GM23248 (cell line): ENCODE measurements around the gene TBCCD1. TPM values are rescaled to one million over a fixed set of nuclear protein-coding genes. Genes with fewer than 3 reads are reported as not detected.
A peak's percentile ranks its signal among the peaks of the same experiment; 100 is the strongest.
"Not testable (repeated sequence)": the region's sequence is repeated elsewhere in the genome, so short reads cannot be mapped to it uniquely, and the experiment has no call there.

Experiments used
- DNase-seq: peaks from one replicate; pipeline ENCODE4 v3.0.0-alpha.2; 2015
- H2AFZ ChIP-seq: fragments of 200-600 bp; sonication (generic); 2 replicates; pipeline ENCODE4 v1.6.1; 2016; ENCODE audit warnings: antibody characterized with exemption
- H3F3A ChIP-seq: fragments of 200-600 bp; sonication (generic); 2 replicates; pipeline ENCODE4 v1.6.1; 2016; ENCODE audit warnings: mild to moderate bottlenecking, antibody characterized with exemption, mixed run types; ENCODE audit not compliant: insufficient read depth
- H3K27ac ChIP-seq: fragments of 200-600 bp; sonication (generic); 2 replicates; pipeline ENCODE4 v1.5.1; 2016; ENCODE audit warnings: mild to moderate bottlenecking
- H3K27me3 ChIP-seq: fragments of 200-600 bp; sonication (generic); replicated peaks from 2 replicates; pipeline ENCODE4 v1.6.1; 2016; ENCODE audit warnings: mild to moderate bottlenecking; ENCODE audit not compliant: insufficient read depth
- H3K36me3 ChIP-seq: fragments of 200-600 bp; sonication (generic); 2 replicates; pipeline ENCODE4 v1.6.1; 2016; ENCODE audit warnings: low read depth, mild to moderate bottlenecking
- H3K4me1 ChIP-seq: fragments of 200-600 bp; sonication (generic); 2 replicates; pipeline ENCODE4 v1.6.1; 2016; ENCODE audit warnings: mild to moderate bottlenecking; ENCODE audit not compliant: insufficient read depth
- H3K4me2 ChIP-seq: fragments of 200-600 bp; sonication (generic); one replicate; pipeline ENCODE4 v1.6.1; 2016; ENCODE audit warnings: mild to moderate bottlenecking; ENCODE audit not compliant: unreplicated experiment
- H3K4me3 ChIP-seq: fragments of 200-600 bp; sonication (generic); 2 replicates; pipeline ENCODE4 v1.5.1; 2016; ENCODE audit warnings: mild to moderate bottlenecking
- H3K79me2 ChIP-seq: fragments of 200-600 bp; sonication (generic); 2 replicates; pipeline ENCODE4 v1.6.1; 2016; ENCODE audit warnings: mild to moderate bottlenecking; ENCODE audit not compliant: insufficient read depth
- H3K9ac ChIP-seq: fragments of 200-600 bp; sonication (generic); 2 replicates; pipeline ENCODE4 v1.6.1; 2016; ENCODE audit warnings: mild to moderate bottlenecking
- H3K9me2 ChIP-seq: fragments of 200-600 bp; sonication (generic); 2 replicates; pipeline ENCODE4 v1.6.1; 2016; ENCODE audit warnings: mixed run types, mild to moderate bottlenecking, moderate library complexity; ENCODE audit not compliant: insufficient read depth
- H3K9me3 ChIP-seq: fragments of 200-600 bp; sonication (generic); one replicate; pipeline ENCODE4 v1.6.1; 2017; ENCODE audit warnings: low read depth
- H4K20me1 ChIP-seq: fragments of 200-600 bp; sonication (generic); 2 replicates; pipeline ENCODE4 v1.6.0; 2016; ENCODE audit not compliant: insufficient read depth
- EZH2 ChIP-seq: fragments of 200-600 bp; sonication (generic); IDR thresholded peaks from 2 replicates; pipeline ENCODE4 v1.6.1; 2018; ENCODE audit warnings: antibody characterized with exemption, mild to moderate bottlenecking; ENCODE audit not compliant: insufficient read depth, poor library complexity, severe bottlenecking
- EZH2phosphoT487 ChIP-seq: fragments of 200-600 bp; sonication (generic); IDR thresholded peaks from 2 replicates; pipeline ENCODE4 v1.6.1; 2018; ENCODE audit warnings: antibody characterized with exemption, moderate library complexity, mild to moderate bottlenecking, low read depth; ENCODE audit not compliant: insufficient read depth
- WGBS, 2 experiments: methylation state at CpG; one replicate each; pipeline ENCODE4 v1.1.6; 2015 to 2017; ENCODE audit warnings: low lambda C conversion rate in 2 of 2, low coverage in 1 of 2; ENCODE audit errors: missing lambda C conversion rate in 2 of 2; 5-methylcytosine and 5-hydroxymethylcytosine counted together
- in situ Hi-C: fragments of 300-500 bp; cut with MboI; formaldehyde crosslinking; loops from 2 replicates; pipeline ENCODE4 v1.15.0; 2020
- polyA plus RNA-seq: library from polyadenylated mRNA; unstranded; fragments of >200 nt; fragmentation: Nextera tagmentation; extraction: Ambion mirVana; gene quantifications from 2 replicates; pipeline ENCODE4 v1.2.1, GENCODE V29; 2016
- total RNA-seq: library from RNA; depleted of rRNA; stranded (reverse); fragments of >200 nt; shearing (Covaris generic); gene quantifications from 2 replicates; pipeline ENCODE4 v1.2.3, GENCODE V29; 2014

TBCCD1 gene
- total and polyA plus RNA-seq, 2 experiments from 2014 or later: 14.6 to 15.6 TPM

DNA sequence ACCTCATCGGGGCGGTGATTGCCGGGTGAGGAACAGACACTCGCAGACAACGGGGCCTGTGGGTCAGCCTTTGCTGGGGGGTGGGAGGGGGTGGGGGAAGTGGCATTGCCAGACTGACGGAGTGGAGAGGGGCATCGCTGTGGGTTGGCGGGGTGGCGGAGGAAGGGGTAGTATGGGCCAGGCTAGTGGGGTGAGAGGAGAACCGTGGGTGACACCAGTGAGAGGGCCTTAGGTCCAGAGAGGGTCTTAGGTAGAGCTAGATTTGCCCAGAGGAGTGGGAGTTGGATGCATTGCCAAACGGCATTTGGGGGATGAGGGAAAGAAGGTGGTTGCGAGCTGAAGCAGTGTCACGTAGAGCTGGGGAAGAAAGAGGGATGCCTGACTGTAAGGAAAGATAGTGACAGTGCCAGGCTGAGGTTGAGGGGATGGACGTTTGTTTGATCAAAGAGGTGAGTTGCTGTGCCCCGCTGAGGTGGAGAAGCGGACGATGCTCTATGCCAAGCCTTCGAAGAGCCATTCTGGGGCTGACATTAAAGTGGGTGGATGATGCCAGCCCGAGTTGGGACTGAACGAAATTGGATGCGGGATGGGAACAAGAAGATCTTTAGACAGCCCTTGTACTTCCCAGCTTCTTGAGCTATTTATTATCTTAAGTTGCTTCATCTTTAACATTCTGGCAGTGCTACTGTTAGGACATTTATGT, 4.0 kb upstream of the TBCCD1 start:
- WGBS, 2 experiments: 0 to 1% methylated on average over 15 to 21 of the region's 21 CpGs
- DNase-seq: peak; percentile 17
- no peaks in the 10 kb centered on the region for H3K9me2 ChIP-seq

DNA sequence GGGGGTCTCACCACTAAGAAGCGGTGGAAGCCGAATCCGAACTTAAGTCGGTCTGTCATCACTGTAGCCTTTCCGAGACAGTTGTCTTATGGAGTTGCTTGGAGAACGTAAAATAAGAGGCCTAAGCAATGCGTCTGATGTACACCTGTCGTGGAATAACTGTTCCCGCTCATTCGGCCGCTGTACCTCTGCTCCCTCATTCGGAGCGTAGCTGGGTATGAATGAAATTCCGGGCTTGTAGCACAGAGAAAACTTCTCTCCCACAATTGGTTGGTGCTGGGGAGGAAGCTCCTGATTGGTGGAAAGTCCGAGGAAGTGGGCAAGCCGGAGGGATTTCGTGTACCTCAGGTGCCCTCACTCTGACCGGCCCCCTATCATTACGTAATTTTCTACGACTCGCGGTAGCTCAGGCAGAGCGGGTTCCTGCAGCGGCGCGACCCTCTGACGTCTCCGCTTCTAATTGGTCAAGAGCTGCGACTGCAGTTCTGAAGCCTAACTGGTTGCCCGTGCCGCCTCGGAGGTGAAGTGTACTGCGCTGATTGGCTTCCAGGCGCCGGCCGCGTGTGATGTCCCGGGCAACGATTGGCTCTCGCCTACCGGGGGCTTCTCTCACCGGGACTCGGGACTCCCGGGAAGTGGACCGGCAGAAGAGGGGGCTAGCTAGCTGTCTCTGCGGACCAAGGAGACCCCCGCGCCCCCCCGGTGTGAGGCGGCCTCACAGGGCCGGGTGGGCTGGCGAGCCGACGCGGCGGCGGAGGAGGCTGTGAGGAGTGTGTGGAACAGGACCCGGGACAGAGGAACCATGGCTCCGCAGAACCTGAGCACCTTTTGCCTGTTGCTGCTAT, 3.2 kb upstream of the TBCCD1 start, which contains the start of gene DNAJB11:
Gene DNAJB11, plus strand, starts transcription at position 625 of the 845 bp plus-strand sequence. Its CDS starts 178 bp downstream, at position 803.
- no peak for TF ChIP-seq EZH2
- TF ChIP-seq EZH2phosphoT487: no peak
- in situ Hi-C loops: no loop called here
- no peaks in the 10 kb centered on the region for H3K27me3 ChIP-seq
- no peaks in the 10 kb centered on the region for H4K20me1 ChIP-seq
- peak within 1 kb of the TSS; percentile 94 for H3K9ac ChIP-seq
- H3K4me1 ChIP-seq: peaks cover 15% of the 10 kb centered on the region
- peak within 1 kb of the TSS; percentile 97 for H2AFZ ChIP-seq
- DNase-seq: peak; percentile 100
- H3K36me3 ChIP-seq: peaks cover 20% of the 10 kb centered on the region
- H3K9me3 ChIP-seq: no peaks in the 10 kb centered on the region
- peaks cover 65% of the 10 kb centered on the region for H3K79me2 ChIP-seq
- WGBS, 2 experiments: 1 to 2% methylated on average over 53 to 59 of the region's 59 CpGs
- no peaks in the 10 kb centered on the region for H3F3A ChIP-seq
- no peaks in the 10 kb centered on the region for H3K9me2 ChIP-seq
- H3K4me3 ChIP-seq: peak within 1 kb of the TSS; percentile 92
- H3K27ac ChIP-seq: peak within 1 kb of the TSS; percentile 67
- H3K4me2 ChIP-seq: peak within 1 kb of the TSS; percentile 96

More for the DNA sequence above, 4.0 kb upstream of the TBCCD1 start:
- peaks cover 23% of the 10 kb centered on the region for H3K36me3 ChIP-seq
- peak overlapping the region; percentile 96 for H3K4me2 ChIP-seq
- H3K4me3 ChIP-seq: peak overlapping the region; percentile 92
- in situ Hi-C loops: no loop called here
- peak overlapping the region; percentile 67 for H3K27ac ChIP-seq
- no peaks in the 10 kb centered on the region for H3K9me3 ChIP-seq
- no peaks in the 10 kb centered on the region for H3K27me3 ChIP-seq
- no peaks in the 10 kb centered on the region for H4K20me1 ChIP-seq
- H3K79me2 ChIP-seq: peaks cover 58% of the 10 kb centered on the region
- no peak for TF ChIP-seq EZH2
- no peak for TF ChIP-seq EZH2phosphoT487
- H3K9ac ChIP-seq: peak overlapping the region; percentile 94
- no peaks in the 10 kb centered on the region for H3F3A ChIP-seq
- peaks cover 14% of the 10 kb centered on the region for H3K4me1 ChIP-seq
- H2AFZ ChIP-seq: peak overlapping the region; percentile 93

GRCh38 chr3:186569779-186570095, 2.6 kb upstream of the TBCCD1 start:
- Histone ChIP-seq H3K9me2 (no peaks in the 10 kb centered on the region), H3K9ac (peak overlapping the region; percentile 78), H2AFZ (peak overlapping the region; percentile 97), H3F3A (no peaks in the 10 kb centered on the region), H3K4me3 (peak overlapping the region; percentile 87), H4K20me1 (no peaks in the 10 kb centered on the region), H3K27ac (peak overlapping the region; percentile 22), H3K36me3 (peaks cover 14% of the 10 kb centered on the region), H3K4me1 (peaks cover 15% of the 10 kb centered on the region), H3K9me3 (no peaks in the 10 kb centered on the region), H3K4me2 (peak overlapping the region; percentile 88), H3K27me3 (no peaks in the 10 kb centered on the region), H3K79me2 (peaks cover 70% of the 10 kb centered on the region)
- 8 to 9% methylated on average over 7 of the region's 7 CpGs for WGBS, 2 experiments
- DNase-seq: no peak
- in situ Hi-C loops: no loop called here
- TF ChIP-seq EZH2phosphoT487 (no peak), EZH2 (no peak)

DNA sequence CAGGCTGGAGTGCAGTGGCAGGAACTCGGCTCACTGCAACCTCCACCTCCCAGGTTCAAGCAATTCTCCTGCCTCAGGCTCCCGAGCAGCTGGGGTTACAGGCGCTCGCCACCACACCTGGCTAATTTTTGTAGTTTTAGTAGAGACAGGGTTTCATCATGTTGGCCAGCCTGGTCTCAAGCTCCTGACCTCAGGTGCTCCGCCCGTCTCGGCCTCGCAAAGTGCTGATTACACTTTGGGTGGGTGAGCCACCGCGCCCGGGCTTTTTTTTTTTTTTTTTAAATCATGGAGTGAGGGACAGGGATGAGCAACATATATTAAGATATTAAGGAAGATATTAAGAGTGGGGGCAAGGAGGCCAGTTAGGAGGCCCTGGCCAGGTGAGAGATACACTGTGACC, 2.2 kb upstream of the TBCCD1 start:
- H3K9me2 ChIP-seq, in situ Hi-C loops, H3F3A ChIP-seq, DNase-seq, H3K9me3 ChIP-seq, H4K20me1 ChIP-seq, H3K27me3 ChIP-seq, H3K27ac ChIP-seq: not testable (repeated sequence)
- Histone ChIP-seq H3K36me3 (peaks cover 14% of the 10 kb centered on the region), H2AFZ (peak overlapping the region; percentile 97), H3K9ac (peak overlapping the region; percentile 78), H3K4me1 (peaks cover 15% of the 10 kb centered on the region), H3K79me2 (peaks cover 70% of the 10 kb centered on the region), H3K4me2 (peak overlapping the region; percentile 88), H3K4me3 (peak overlapping the region; percentile 87)
- 92% methylated on average over 11 of the region's 11 CpGs for WGBS, 2 experiments
